T-helper 2 cell (primary cell): ENCODE data around the gene ASCL3.
"Not testable (repeated sequence)": the region's sequence is repeated elsewhere in the genome, so short reads cannot be mapped to it uniquely, and the experiment has no call there.

Experiments used
- DNase-seq, 5 experiments: peaks; one replicate each; pipeline versions ENCODE4 v3.0.0 to v3.0.0-alpha.2; 2012 to 2022
- total RNA-seq, 2 donors: gene quantifications; one replicate each; lab custom pipeline; 2026; lab: John Stamatoyannopoulos, UW

The ASCL3 gene, protein sequence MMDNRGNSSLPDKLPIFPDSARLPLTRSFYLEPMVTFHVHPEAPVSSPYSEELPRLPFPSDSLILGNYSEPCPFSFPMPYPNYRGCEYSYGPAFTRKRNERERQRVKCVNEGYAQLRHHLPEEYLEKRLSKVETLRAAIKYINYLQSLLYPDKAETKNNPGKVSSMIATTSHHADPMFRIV
- total RNA-seq = 0 to 0.07 reads per million in 2 donors

DNA sequence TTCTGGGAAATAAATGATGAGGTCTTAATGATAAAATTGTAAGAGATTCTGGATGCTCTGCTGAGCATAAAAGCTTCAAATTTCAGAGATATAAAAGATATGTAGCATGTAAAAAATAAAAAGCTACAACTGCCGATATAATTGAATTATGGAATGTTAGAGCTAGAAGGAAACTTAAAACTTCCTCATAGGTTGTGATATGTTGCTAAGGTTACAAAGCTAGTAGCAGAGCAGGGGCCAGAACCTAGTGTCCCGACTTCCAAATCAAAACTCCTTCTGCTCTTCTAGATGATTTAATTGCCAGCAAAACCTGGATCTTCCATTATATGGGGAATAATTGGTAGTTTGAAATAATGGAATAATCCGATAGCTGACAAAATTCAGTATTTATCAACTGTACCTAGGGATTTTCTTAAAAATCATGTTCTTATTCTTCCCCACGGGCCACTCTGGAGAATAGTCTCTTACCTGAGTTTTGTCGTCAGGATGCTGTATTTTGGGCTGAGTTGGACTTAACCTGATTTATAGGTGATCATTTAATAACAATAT, at the start of gene ASCL3:
ASCL3 (minus strand) TSS at position 499 of the 549 bp plus-strand sequence. CDS start 4,855 bp downstream, outside the sequence.
- DNase-seq = no peak

- DNase-seq = no peak
Measured at GRCh38 chr11:8989453-8989852, 46.6 kb upstream of the ASCL3 start.

DNA sequence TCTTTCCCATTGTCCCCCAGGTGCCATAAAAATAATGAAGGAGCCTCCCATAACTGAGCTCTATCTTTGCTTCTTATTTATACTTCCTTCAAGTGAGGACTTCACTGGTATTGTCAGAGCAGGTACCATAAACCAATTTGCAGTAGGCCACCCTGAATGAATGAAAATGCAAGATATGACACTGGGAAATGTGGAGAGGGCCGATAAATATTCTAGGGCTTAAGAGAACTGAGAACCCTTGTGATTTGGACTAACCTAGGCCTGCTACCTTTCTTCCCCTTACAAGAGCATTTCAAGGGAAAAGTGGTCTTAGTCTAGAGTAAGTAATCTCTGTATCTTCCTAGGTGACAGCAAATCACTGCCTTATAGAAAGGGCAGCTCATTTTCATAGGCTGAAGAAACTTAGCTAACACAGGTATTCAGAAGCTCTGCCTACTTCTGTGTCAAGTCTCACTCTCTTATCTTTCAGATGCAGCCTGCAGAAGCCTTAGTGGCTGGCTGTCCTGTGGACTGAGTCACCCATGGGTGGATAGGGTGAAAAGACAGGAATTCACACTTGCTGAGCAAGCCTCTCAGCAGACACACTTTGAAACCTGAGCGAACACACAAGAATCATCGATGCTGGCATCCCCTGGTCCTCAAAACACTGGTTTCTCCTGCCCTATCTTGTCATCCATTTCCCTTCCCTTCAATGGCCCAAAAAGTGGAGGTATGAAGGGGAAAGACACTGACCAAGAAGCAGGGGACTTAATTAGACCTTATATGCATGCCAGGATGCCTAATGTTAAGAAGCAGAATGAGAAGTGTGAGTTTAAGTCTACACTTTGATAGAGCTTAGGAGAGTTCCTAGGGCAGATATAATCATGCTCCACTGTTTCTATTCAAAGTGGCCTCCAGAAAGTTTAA, 45.8 kb upstream of the ASCL3 start:
- no peak for DNase-seq

GRCh38 chr11:8987446-8987845, 44.6 kb upstream of the ASCL3 start:
- DNase-seq = peak in 1 of 5 experiments; percentile 57

DNA sequence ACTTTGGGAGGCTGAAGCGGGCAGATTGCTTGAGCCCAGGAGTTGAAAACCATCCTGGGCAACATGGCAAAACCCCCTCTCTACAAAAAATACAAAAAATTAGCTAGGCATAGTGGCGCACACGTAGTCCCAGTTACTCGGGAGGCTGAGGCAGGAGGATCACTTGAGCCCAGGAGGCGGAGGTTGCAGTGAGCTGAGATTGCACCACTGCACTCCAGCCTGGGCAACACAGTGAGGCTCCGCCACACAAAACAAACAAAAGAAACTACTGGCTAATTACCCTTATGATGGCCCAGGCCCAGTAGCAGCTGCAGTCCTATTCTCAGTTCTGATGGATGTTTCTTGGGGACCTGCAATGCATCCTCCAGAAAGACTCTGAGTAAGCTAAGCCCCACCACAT, 44.0 kb upstream of the ASCL3 start:
- not testable (repeated sequence) for DNase-seq

- no peak for DNase-seq
Measured at GRCh38 chr11:8985462-8985861, 42.6 kb upstream of the ASCL3 start.

DNA sequence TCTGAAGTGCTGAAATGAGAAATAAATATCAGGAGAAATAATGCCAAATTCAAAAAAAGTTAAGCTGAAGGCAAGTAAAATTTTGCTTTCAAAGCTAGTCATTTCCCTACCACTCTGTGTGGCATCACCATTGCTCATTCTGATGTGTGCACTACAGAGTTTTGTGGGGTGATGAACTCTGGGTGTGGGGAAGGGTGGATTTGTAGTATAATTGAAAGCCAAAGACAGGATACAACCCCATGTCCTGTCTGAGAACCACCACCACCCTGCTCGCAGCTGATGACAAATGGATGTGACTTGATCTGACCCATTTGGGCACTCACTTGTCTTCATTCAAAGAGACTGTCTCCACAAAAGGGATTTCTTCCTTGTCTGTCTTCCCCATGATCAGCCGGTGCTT, 40.7 kb upstream of the ASCL3 start:
- DNase-seq = peak in 1 of 5 experiments; percentile 38

DNA sequence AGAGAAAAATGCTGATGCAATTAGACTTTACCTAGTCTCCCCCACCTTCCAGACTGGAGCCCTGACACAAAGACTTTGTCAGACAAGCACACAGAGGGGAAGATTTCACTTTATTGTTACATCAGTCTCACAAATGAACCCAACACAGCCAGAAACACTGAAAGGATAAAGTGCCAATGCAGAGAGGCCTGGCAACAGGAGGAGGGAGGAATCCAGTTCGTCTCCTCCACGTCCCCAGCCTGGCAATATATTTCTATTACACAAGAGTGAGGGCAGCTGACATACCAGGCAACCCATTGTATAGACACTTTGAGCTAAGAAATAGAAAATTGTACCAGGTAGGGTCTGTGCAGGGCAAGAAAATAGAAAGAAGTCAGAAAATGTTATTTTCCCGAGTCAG, 37.7 kb upstream of the ASCL3 start:
- no peak for DNase-seq

- DNase-seq = not testable (repeated sequence)
Measured at GRCh38 chr11:8979365-8979764, 36.5 kb upstream of the ASCL3 start.

- DNase-seq = no peak
Measured at GRCh38 chr11:8973121-8973520, 30.3 kb upstream of the ASCL3 start.

- no peak for DNase-seq
Measured at GRCh38 chr11:8971924-8972316, 29.1 kb upstream of the ASCL3 start.

- DNase-seq = no peak
Measured at GRCh38 chr11:8971196-8971923, 28.5 kb upstream of the ASCL3 start.

- DNase-seq = no peak
Measured at GRCh38 chr11:8967184-8967583, 24.4 kb upstream of the ASCL3 start.

DNA sequence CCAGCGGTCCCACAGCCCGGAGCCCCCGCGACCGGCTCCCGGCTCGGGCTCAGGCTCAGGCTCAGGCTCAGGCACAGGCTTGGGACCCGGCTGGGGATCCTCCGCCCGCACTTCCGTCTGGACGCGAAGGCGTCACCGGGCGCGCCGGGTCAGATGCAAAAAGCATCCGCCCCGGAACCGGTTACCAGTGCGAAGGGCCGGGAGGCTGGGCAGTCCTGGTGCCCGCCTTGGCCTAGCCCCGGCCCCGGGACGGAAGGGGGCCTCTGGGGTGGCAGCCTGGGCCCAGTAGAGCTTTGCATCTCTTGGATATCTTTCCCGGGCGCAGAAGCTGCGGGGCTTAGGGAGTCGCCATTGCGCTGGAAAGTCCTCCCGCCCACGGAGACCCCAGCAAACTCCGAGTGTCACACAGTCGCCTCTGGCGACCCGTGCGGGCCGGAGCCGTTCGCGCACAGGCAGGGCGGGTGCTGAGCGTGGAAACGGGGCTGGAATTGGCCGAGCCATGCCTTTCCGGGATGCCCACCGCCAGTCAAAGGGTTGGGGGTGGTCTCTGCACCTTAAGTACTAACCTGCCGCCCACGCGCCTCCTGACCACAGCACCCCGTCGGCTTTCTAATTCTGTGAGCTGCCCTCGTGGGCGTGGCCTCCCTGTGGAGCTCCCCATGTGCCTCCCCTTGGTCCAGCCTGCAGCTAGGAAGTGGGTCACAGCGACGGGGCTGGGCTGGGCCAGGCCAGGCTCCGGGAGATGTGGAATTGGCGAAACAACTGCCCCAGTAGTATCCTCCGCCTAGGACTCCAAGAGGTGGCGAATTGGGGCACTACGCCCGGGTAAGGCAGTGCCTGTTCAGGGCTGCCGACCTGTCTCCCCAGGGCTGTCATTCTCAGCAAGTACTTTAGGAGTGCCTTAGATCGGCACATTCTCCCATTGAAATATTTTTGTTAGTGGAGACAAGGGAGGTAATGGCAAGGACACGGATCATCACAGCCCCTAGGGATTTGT, 21.8 kb upstream of the ASCL3 start, which contains the start of gene TMEM9B:
TMEM9B (minus strand) TSS at position 119 of the 997 bp plus-strand sequence. CDS start 129 bp downstream, outside the sequence.
- DNase-seq = peak; percentile 48 to 90 (median 70)

- peak; percentile 40 to 90 (median 67) for DNase-seq
Measured at GRCh38 chr11:8963569-8964323, 20.9 kb upstream of the ASCL3 start.

- DNase-seq = no peak
Measured at GRCh38 chr11:8962841-8963240, 20.0 kb upstream of the ASCL3 start.

DNA sequence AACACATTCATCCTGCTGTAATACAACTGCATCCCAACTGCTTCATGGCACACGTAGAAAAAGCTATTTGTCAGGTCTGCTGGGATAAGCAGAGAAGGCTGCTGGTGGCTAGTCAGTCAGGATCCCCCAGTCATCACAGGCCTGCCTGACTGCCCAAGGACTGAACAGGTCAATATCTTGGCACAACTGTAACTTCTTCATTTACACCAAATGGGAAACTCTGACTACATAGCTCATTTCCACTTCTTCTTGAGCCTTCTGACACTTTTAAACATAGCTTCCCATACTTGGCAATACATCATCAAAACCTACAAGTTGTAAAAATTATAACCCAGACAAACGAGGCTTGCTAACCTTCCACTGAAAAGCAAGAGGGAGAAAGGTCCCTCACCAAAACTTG, 18.6 kb upstream of the ASCL3 start:
- DNase-seq = no peak

- peak in 1 of 5 experiments; percentile 82 for DNase-seq
Measured at GRCh38 chr11:8959546-8960166, 16.8 kb upstream of the ASCL3 start.

GRCh38 chr11:8956860-8957259, 14.0 kb upstream of the ASCL3 start:
- DNase-seq = peak in 1 of 5 experiments; percentile 66

DNA sequence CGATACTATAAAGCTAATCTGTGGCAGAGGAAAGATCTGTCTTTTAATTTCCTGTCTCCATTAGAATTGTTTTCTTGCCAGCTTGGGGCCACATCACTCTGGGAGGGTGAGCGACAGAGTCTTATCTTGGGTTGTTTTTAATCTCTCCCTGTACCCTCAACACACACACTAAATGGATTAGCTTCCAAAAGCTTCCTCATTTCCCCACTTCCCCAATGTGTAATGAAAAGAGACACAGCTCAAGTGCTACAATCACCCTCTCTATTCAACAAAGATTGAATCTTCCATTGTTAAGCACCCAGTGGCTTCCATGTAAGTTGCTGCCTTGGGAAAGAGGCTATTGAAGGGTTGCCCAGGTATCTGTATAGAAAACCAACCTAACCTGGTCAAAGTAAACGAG, 6.1 kb upstream of the ASCL3 start:
- DNase-seq = no peak
